22Rv1 (cell line): Measurements from ENCODE around the gene TOP3B.

ENCODE experiments used
- H3K27ac ChIP-seq: fragments of 450-650 bp; 2 replicates; pipeline ENCODE4 v1.5.1; 2017
- ZFX ChIP-seq: fragments of 450-650 bp; IDR thresholded peaks from 2 replicates; pipeline ENCODE4 v1.6.1; 2017; ENCODE audit warnings: antibody characterized with exemption, borderline replicate concordance
- TF ChIP-seq, protein P1 (sequence below): fragments of 450-650 bp; IDR thresholded peaks from 2 replicates; pipeline ENCODE4 v1.5.1; 2017; ENCODE audit warnings: mild to moderate bottlenecking

TOP3B gene

DNA sequence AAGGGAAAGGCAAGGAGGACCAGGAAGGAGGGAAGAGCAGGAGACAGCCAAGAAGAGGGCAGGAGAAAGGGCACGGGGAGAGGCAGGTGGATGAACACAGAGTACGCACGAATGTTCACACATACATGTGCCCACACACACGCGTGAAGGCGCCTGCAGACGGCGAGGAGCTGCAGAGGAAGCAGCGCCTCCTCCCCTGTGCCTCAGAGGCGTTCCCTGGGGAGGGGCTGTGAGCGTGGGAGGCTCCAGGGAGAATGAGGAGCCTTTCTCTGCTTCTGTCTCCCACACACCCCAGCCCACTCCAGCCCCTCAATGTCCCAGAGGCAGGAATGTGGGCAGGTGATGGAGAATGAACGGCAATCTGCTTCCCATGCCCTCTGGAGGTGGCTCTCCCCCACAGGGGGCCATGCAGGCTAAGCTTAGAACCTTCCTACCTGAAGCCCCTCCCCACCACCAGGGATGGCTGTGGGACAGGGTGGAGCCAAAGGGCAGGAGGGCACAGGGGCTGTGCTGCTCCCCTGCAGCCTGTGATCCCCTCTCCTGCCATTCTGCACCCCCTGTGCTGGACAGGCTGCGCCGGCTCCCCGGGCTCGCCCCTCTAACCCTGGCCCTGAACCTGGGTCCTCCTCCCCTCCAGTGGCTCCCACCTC, 55.3 kb downstream of the TOP3B start:
- TF ChIP-seq ZFX: no peak
- TF ChIP-seq, protein P1, sequence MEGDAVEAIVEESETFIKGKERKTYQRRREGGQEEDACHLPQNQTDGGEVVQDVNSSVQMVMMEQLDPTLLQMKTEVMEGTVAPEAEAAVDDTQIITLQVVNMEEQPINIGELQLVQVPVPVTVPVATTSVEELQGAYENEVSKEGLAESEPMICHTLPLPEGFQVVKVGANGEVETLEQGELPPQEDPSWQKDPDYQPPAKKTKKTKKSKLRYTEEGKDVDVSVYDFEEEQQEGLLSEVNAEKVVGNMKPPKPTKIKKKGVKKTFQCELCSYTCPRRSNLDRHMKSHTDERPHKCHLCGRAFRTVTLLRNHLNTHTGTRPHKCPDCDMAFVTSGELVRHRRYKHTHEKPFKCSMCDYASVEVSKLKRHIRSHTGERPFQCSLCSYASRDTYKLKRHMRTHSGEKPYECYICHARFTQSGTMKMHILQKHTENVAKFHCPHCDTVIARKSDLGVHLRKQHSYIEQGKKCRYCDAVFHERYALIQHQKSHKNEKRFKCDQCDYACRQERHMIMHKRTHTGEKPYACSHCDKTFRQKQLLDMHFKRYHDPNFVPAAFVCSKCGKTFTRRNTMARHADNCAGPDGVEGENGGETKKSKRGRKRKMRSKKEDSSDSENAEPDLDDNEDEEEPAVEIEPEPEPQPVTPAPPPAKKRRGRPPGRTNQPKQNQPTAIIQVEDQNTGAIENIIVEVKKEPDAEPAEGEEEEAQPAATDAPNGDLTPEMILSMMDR: no peak
- H3K27ac ChIP-seq: no peak overlapping the region

DNA sequence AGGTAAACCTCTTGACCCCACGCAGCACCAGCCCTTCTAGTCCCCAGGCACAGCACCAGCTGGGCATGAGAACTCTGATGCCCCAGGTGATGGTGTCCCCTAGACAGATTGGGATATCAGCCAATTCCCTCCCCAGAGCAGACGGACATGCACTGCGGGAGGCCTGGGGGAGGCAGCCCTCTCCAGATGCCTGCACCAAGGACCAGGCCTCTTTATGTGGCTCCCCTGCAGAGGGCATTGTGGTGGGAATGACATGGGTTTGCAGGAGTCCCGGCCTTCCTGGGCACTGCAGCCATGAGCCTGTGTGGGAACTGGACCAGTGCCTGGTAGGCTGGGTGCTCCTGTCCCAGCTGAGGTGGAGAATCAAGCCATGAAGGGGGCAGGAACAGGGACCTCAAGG, 55.9 kb downstream of the TOP3B start:
- TF ChIP-seq, protein P1: no peak
- no peak for TF ChIP-seq ZFX
- H3K27ac ChIP-seq: no peak overlapping the region

DNA sequence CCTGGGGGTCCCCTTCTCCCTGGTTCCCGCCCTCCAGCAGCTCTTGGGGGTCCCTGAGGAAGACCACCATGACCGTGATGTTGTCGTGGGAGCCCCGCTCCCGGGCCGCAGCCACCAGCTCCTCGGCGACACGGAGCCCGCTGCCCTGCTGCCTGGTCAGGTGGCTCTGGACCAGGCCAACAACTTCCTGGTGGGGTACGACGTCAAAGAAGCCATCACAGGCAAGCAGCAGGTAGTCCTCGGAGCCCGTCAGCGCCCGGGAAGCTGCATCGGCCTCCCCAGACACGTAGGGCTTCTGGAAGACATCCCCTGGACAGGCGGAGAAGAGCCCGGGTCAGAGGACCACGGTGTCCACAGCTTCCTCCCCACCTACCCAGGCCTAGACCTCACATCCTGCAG, 59.4 kb downstream of the TOP3B start:
- H3K27ac ChIP-seq: no peak overlapping the region

DNA sequence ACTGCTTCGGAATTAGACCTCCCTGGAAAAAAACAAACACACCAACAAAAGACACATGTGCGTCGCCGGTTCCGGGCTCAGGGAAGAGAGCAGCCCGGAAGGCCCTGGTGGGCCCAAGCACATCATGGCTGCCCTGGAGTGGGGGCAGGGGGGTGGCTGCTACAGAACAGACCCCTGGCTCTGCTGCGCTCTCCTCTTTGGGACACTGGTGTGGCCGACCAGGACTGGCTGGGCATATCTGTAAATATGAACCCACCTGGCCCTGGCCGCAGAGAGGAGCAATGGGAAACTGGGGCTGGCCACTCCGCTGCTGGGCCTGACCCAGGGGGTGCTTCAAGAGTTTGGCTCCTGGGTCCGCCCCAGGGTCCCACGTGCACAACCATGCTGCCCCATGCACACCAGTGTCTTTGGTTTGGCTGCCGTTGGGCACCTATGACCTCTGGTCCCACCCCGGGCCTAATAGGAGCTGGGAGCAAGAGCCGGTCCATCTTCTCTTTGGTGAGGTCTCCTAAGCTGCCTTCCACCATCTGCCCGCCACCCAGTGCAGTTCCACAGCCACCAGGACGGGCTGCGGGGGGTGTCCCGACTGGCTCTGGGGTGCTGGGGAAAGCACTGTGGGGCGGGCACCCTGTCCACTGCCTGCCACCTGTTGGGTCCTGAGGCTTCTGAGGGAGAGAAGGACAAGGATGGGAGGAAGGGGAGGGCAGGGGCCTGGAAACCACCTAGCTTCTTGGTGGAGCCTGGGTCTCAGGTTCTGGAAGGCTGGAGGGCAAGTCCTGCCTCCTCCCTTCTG, 60.0 kb downstream of the TOP3B start:
- H3K27ac ChIP-seq: no peak overlapping the region
- TF ChIP-seq, protein P1: no peak
- no peak for TF ChIP-seq ZFX

More for the DNA sequence above, 59.4 kb downstream of the TOP3B start:
- TF ChIP-seq, protein P1: no peak
- TF ChIP-seq ZFX: no peak

DNA sequence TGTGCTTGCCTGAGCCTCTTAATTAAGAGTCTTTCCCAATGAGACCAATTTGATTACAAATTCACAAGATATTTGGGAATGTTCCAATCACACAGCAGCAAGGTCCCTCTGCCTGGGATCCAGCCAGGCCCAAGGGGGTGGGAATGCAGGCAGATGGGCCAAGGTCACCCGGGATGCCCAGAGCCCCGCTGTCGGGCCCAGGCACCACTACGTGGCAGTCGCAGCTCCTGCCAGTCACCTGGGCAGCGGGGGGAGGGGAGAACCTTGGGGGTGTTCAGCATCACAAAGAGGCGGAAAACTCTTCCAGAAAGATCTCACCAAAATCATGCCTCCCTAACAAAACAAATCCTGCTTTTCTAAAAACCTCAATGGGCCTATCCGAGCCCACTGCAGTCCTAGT, 60.9 kb downstream of the TOP3B start:
- H3K27ac ChIP-seq: no peak overlapping the region
- TF ChIP-seq, protein P1: no peak
- TF ChIP-seq ZFX: no peak

DNA sequence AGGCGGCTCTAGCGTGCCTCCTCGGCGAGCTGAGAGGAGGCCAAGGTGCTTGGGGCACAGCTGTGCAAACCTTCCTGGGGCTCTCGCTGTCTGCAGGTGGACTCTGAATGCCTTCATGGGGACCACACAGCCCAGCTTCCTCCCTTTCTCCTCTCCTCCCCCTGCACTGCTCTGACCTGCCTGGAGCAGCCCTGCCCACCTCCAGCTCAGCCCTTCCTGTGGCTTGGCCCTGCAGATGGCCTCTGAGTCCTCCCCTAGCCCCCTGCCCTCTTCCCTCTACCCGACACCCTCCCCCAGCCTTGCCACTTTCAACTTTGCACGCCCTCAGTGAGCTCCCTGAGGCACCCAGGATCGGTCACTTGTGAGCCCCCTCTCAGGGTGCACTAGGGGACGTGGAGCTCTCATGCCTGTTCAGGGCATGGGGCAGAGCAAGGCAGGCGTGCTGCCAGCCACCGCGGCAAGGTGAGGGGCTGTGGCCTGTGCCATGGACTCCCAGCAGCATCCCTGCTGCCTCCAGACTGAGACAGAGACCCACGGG, 61.3 kb downstream of the TOP3B start:
- H3K27ac ChIP-seq: no peak overlapping the region
- TF ChIP-seq ZFX: no peak
- TF ChIP-seq, protein P1: no peak
